ENCODE data around the gene PPP6R3.

PPP6R3 gene

GRCh38 chr11:68480193-68480592, 19.6 kb downstream of the PPP6R3 start:
- H3K4me3 ChIP-seq (ENCODE audit: low read depth, low read length) = no peak overlapping the region
- H3K27me3 ChIP-seq (replicated peaks) = no peaks in the 10 kb centered on the region
- no peaks in the 10 kb centered on the region for H3K36me3 ChIP-seq (replicated peaks)
- DNase-seq = no peak
- no peak for TF ChIP-seq CTCF (IDR thresholded peaks at IDR 0.05; ENCODE audit: low read depth, low read length, missing control alignments)
- no peak overlapping the region for H3K27ac ChIP-seq
- in situ Hi-C loops (cut with HindIII; ENCODE audit: low pct_ligation_motif_present, low sequenced_read_pairs) = no loop called here

GRCh38 chr11:68480852-68481510, 20.4 kb downstream of the PPP6R3 start:
- H3K4me3 ChIP-seq (ENCODE audit: low read depth, low read length) = no peak overlapping the region
- in situ Hi-C loops (cut with HindIII; ENCODE audit: low pct_ligation_motif_present, low sequenced_read_pairs) = no loop called here
- no peak for TF ChIP-seq CTCF (IDR thresholded peaks at IDR 0.05; ENCODE audit: low read depth, low read length, missing control alignments)
- no peak overlapping the region for H3K27ac ChIP-seq
- DNase-seq = no peak
- H3K36me3 ChIP-seq (replicated peaks) = no peaks in the 10 kb centered on the region
- no peaks in the 10 kb centered on the region for H3K27me3 ChIP-seq (replicated peaks)

GRCh38 chr11:68481579-68482240, 21.2 kb downstream of the PPP6R3 start:
- TF ChIP-seq CTCF (IDR thresholded peaks at IDR 0.05; ENCODE audit: low read depth, low read length, missing control alignments) = no peak
- DNase-seq = no peak
- no peaks in the 10 kb centered on the region for H3K27me3 ChIP-seq (replicated peaks)
- no peaks in the 10 kb centered on the region for H3K36me3 ChIP-seq (replicated peaks)
- H3K27ac ChIP-seq = no peak overlapping the region
- in situ Hi-C loops (cut with HindIII; ENCODE audit: low pct_ligation_motif_present, low sequenced_read_pairs) = no loop called here
- H3K4me3 ChIP-seq (ENCODE audit: low read depth, low read length) = no peak overlapping the region

- H3K4me3 ChIP-seq (ENCODE audit: low read depth, low read length) = no peak overlapping the region
- H3K27ac ChIP-seq = no peak overlapping the region
- no peak for TF ChIP-seq CTCF (IDR thresholded peaks at IDR 0.05; ENCODE audit: low read depth, low read length, missing control alignments)
- no peaks in the 10 kb centered on the region for H3K27me3 ChIP-seq (replicated peaks)
- in situ Hi-C loops (cut with HindIII; ENCODE audit: low pct_ligation_motif_present, low sequenced_read_pairs) = no loop called here
- no peaks in the 10 kb centered on the region for H3K36me3 ChIP-seq (replicated peaks)
- DNase-seq = no peak
Observed at GRCh38 chr11:68488623-68489022, 28.1 kb downstream of the PPP6R3 start.

- no peak overlapping the region for H3K4me3 ChIP-seq (ENCODE audit: low read depth, low read length)
- no peak overlapping the region for H3K27ac ChIP-seq
- in situ Hi-C loops (cut with HindIII; ENCODE audit: low pct_ligation_motif_present, low sequenced_read_pairs) = no loop called here
- TF ChIP-seq CTCF (IDR thresholded peaks at IDR 0.05; ENCODE audit: low read depth, low read length, missing control alignments) = no peak
- H3K27me3 ChIP-seq (replicated peaks) = no peaks in the 10 kb centered on the region
- no peaks in the 10 kb centered on the region for H3K36me3 ChIP-seq (replicated peaks)
- no peak for DNase-seq
Observed at GRCh38 chr11:68495220-68495729, 34.7 kb downstream of the PPP6R3 start.
